GM18499 (cell line): ENCODE data around the gene RELB.

Experiments used
- ATAC-seq: cut with Tn5 transposase; IDR thresholded peaks from one replicate; pipeline ENCODE4 v1.9.1; 2021; ENCODE audit warnings: moderate number of reproducible peaks; ENCODE audit not compliant: insufficient read depth, unreplicated experiment

The RELB gene

DNA sequence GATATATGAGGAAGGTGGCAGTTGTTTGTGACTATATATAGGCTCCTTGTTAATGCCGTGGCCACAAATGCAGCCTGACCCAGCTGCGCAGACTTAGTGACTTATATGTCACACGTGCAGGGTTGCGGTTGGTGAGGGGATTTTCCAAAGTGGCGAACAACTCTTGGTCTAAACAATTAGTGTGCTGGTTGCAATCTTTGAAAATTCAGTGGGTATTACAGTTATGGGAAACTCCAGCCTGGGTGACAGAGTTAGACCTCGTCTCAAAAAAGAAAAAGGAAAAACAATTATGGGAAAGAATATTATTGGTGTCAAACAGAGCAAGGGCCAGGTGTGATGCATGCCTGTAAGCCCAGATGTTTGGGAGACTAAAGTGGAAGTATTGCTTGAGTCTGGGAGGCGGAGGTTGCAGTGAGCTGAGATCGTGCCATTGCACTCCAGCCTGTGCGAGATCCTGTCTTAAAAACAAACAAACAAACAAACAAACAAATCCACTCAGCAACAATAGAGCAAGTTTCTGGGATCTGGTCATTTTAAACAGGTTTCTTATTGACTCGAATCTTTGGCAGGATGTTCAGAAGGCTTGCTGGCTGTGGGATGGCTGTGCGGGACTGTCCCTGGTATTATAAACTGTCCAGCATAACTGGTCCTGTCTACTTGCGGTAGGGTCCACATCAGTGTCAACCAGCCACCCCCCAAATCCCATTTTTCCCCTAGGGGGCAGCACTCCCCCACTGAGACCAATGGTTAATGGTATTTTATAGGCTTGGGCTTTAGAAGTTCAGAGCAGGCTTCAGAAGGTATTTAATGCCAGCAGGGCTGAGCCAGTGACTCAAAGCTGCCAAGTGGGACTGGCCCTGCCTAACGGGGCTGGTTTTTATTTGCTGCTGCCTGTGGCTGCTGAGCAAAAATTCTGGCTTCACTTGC, 15.4 kb downstream of the RELB start:
- ATAC-seq = peak; percentile 65

DNA sequence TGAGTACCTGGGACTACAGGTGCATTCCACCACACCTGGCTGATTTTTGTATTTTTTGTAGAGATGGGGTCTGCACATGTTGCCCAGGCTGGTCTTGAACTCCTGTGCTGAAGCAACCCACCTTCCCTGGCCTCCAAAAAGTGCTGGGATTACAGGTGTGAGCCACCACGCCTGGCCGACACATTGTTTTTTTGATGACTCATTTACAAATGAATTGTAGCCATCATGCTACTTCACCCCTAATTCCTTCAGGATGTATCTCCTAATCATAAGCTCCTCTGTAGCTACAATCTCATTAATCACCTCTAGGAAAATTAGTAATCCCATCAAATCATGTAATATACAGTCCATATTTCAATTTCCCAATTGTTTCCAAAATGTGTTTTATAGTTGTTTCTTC, 17.9 kb downstream of the RELB start:
- ATAC-seq = no peak

GRCh38 chr19:45020071-45020470, 18.8 kb downstream of the RELB start:
- ATAC-seq = no peak

DNA sequence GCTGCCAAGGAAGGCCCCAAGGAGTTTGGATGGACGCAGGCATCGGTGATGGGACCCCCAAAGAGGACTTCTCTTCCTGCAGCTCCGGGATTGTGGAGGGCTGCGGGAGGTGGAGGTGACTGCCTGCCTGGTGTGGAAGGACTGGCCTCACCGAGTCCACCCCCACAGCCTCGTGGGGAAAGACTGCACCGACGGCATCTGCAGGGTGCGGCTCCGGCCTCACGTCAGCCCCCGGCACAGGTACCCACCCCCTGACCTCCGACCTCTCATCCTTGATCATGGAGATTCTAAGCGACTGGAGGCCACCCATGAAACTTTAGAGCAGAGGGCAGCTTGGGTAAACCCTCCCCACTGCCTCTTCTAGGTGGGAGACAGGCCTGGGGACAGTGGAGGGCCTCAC, 20.7 kb downstream of the RELB start:
- no peak for ATAC-seq

DNA sequence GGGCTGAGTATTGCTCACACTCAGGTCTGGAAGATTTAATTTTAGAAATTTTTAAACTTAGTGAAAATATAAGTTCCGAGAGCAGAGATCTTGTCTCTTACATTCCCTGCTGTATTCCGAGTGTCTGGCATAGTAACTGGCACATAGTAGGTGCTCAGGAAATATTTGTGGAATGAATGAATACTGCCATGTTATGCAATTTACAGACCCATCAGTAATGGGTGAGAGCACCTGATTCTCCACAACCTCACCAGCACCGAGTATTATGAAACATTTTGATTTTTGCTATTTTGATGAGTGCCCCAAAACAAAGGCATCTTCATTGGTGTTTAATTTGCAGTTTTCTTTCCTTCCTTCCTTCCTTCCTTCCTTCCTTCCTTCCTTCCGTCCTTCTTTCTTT, 21.8 kb downstream of the RELB start:
- no peak for ATAC-seq

GRCh38 chr19:45025264-45025663, 24.0 kb downstream of the RELB start:
- no peak for ATAC-seq

GRCh38 chr19:45027371-45027770, 26.1 kb downstream of the RELB start:
- no peak for ATAC-seq

- no peak for ATAC-seq
These were observed 29.6 kb downstream of the RELB start for GRCh38 chr19:45030825-45031224.

DNA sequence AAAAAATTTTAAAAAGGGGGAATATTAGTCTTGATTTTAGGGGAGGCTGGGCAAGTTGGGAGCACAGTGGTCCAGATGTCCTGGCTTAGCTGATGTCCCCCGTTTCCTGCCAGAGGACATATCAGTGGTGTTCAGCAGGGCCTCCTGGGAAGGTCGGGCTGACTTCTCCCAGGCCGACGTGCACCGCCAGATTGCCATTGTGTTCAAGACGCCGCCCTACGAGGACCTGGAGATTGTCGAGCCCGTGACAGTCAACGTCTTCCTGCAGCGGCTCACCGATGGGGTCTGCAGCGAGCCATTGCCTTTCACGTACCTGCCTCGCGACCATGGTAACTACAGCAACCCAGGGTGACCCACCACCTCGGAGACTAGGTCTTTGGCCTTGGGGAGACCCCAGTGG, 31.2 kb downstream of the RELB start:
- no peak for ATAC-seq

DNA sequence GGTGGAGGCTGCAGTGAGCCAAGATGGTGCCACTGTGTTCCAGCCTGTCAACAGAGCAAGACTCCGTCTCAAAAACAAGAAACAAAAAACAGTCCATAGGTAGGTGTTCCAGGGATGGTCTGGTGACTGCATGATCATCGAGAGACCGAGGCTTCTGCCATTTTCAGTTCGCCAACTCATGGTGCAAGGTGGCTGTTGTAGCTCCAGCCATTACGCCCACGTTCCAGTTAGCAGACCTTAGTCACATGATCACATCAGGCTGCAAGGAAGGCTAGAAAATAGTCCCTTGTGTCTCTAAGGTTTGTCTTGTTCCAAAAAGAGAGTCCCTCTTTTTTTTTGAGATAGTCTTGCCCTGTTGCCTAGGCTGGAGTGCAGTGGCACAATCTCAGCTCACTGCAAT, 34.5 kb downstream of the RELB start:
- ATAC-seq = no peak

- ATAC-seq = no peak
These were observed 36.3 kb downstream of the RELB start for GRCh38 chr19:45037393-45038169.

- no peak for ATAC-seq
These were observed 37.9 kb downstream of the RELB start, which contains the start of gene CLASRP for GRCh38 chr19:45038931-45039893. TSS of gene CLASRP (plus strand) at chr19:45039045. CDS start at chr19:45040213, 1,168 bp downstream.

DNA sequence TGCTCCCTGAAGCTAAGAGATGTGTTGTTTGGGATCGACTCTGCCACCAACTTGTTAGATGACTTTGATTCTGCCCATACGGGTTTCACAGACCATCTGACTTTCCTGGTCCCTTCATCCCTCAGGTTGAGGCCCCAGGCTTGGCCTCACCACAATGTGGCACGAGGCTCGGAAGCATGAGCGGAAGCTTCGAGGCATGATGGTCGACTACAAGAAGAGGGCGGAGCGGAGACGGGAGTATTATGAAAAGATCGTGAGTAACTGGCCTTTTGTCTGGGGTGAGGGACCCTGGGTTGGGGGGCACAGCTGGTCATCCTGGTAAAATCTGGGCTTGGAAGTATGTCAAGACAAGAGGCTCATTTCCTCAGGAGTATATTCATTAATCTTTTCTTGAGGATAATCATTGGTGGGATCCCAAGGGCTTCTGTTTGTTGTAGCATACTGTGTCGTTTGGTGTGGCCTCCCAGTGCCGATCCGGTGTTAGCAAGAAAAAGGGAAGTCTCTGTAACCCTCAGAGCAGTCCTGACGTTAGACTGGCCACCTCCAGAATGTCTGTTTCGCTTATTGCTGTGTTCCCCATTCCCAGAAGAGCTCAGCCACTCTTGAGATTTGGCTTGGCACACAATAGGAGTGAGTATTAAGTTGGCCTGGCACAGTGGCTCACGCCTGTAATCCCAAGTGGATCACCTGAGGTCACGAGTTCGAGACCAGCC, 39.0 kb downstream of the RELB start:
- ATAC-seq = no peak

DNA sequence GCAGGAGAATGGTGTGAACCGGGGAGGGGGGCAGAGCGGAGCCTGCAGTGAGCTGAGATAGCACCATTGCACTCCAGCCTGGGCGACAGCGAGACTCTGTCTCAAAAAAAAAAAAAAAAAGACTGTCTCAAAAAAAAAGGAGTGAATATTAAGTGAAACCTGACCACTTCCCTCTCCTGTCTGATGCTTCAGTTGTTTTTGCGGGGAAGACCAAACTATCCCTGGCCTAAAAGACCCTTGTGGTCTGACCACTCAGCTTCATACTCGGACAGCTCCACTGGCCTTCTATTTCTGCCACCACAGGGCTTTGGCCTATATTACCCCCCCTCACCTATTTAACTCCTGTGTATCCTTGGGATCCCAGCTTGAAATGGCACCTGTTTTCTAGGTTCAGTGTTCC, 39.9 kb downstream of the RELB start:
- no peak for ATAC-seq

- ATAC-seq = no peak
These were observed 44.5 kb downstream of the RELB start for GRCh38 chr19:45045671-45046353.

GRCh38 chr19:45046355-45046754, 45.1 kb downstream of the RELB start:
- no peak for ATAC-seq

DNA sequence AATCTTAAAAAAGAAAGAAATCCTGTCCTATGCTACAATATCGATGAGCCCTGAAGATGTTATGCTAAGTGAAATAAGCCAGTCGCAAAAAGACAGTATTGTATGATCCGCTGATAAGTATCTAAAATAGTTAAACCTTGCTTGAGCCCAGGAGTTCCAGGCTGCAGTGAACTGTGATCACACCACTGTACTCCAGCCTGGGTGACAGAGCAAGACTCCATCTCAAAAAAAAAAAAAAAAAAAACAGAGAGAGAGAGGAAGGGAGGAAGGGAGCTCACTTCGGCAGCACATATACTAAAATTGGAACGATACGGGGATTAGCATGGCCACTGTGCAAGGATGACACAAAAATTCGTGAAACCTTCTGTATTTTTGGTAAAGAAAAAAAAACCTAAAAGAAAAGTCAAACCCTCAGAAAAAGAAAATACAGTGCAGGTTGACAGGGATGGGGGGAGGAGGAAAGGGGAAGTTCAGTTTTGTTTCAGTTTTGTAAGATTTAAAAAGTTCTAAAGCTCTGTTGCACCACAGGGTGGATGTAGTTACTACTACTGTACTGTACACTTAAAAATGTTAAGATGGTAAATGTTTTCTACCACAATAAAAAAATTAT, 46.0 kb downstream of the RELB start:
- ATAC-seq = no peak

- no peak for ATAC-seq
These were observed 47.9 kb downstream of the RELB start for GRCh38 chr19:45049073-45049736.
